Activated effector memory CD4-positive, alpha-beta T cell treated with Interleukin-2 at 50 U/mL for 16 hours (primary cell): ENCODE data around the gene WDR83.
A peak's percentile ranks its signal among the peaks of the same experiment; 100 is the strongest.

Experiments
- DNase-seq: peaks from one replicate; pipeline ENCODE4 v3.0.0-alpha.2; 2020

WDR83 gene

DNA sequence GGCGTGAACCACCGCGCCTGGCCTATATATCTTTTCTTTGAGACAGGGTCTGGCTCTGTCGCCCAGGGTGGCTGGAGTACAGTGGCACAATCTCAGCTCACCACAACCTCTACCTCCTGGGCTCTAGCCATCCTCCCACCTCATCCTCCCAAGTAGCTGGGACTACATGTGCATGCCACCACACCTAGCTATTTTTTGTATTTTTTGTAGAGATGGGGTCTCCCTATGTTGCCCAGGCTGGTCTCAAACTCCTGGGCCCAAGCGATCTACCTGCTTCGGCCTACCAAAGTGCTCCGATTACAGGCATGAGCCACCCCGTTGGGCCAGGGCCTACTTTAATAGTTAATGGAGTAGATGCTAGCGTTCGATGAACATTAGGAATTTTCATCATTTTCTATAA is 53.7 kb downstream of the WDR83 start:
- DNase-seq: no peak

DNA sequence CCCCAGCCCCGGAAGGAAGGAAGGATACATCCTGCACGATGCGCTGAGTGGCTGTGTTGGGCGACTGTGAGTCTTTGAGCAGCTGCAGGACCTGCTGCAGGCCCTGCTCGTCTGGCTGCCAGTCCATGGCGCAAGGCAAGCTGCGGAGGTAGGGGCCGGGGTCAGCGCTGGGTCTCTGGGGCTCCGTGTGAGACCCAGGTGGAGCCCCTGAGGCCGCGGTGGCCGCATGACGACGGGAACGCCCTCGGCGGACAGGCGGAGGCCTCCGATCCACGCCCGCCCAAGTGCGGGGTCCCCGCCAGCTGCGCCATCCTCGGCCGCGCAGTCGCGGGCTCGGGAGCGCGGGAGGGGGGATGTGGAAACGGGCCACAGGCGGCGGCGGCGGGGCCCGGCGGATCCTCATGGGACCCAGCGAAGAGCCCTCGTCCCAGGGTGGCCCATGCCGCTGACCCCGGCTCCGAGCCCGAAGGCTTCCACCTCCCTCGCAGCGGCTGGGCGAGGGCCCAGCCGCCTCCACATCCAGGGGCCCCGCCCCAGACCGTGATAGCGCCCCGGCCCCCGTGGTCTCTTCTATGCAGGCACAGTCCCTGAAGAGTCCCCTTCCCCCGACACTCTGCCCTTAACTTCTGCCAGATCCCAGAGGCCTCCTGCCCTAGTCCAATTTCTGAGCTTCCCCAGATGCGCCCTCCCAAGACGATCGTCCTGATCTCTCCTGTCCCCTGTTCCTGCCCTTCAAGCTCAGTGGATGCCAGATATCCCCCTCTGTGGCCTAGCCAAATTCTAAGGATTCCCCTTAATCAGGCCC is 54.4 kb downstream of the WDR83 start:
- DNase-seq: peak; percentile 14

DNA sequence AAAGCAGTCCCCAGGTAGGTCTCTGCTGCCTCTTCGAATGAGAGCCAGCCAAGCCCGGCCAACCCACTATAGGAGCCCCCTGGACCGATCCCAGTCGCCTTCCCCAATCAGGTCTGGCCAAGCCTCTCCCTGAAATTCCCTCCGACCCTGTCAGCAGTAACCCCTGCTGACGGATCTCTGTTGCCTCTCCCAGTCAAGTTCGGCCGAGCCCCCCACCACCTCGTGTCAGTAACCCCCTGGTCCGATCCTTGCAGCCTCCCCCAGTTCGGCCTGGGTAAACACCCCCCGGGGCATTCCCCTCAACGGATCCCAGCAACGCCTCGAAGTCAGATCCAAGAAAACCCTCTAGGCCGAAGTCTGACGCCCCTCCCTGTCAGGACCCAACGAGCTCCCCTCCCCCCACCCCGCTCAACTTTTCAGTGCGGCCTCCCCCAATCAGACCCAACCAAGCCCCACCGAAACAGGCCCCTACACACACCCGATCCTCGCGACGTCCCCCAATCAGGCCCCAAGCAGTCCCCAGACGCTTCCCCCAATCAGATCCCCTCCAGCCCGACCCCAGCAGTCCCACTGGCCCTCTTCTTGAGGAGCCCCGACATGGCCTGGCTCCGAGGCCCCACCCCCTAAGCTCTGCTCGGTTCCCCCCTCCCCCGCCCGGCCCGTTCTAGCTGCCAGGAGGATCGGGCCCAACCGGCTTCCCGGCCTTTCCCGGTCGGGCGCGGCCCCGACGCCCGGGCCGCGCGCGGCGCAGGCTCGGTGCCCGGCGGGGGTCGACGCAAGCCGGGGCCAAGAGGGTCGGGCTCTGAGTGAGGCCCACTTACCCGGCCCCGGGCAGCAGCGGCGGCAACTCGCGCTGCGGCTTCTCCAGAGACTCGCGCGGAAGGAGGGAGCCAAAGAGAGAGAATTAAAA is 55.3 kb downstream of the WDR83 start:
- DNase-seq: peak; percentile 3

DNA sequence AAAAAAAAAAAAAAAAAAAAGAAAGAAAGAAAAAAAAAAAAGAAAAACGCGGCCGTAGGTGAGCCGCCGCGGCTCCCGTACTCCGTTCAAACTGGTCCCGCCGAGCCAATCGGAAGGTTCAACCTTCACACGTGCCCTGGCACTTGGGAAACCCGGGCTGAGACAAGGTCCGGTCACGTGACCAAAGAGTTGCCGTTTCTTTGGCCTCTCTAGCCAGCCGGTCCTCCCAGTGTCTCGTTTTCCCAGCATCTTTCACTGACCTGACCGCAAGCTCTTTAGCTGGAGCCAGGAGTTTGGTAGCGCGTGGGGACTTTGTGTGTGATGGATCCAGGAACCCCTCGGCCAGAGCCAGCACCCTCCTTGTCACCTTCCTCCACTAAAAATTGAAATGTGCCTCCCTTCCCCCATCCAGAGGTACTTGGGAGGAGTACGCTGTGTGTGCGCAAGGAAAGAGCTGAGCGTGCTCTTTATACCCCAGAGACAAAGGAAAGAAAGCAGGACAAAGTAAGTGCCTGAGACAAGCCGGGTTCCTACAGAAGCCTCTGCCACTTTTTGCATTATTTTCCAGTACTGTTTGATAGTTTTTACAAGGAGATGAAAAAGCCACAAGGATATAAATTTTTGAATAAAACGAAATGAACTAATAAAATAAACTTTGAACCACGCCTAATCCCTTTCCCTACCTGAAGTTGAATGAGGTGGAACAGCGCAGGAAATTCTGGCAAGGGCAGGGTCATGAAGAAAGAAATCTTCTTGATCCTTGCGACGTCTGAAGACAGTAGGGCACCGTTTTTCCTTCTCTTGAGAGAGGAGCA is 56.2 kb downstream of the WDR83 start:
- DNase-seq: peak; percentile 87

- DNase-seq: no peak
Measured at GRCh38 chr19:12723381-12723640, 56.7 kb downstream of the WDR83 start.

DNA sequence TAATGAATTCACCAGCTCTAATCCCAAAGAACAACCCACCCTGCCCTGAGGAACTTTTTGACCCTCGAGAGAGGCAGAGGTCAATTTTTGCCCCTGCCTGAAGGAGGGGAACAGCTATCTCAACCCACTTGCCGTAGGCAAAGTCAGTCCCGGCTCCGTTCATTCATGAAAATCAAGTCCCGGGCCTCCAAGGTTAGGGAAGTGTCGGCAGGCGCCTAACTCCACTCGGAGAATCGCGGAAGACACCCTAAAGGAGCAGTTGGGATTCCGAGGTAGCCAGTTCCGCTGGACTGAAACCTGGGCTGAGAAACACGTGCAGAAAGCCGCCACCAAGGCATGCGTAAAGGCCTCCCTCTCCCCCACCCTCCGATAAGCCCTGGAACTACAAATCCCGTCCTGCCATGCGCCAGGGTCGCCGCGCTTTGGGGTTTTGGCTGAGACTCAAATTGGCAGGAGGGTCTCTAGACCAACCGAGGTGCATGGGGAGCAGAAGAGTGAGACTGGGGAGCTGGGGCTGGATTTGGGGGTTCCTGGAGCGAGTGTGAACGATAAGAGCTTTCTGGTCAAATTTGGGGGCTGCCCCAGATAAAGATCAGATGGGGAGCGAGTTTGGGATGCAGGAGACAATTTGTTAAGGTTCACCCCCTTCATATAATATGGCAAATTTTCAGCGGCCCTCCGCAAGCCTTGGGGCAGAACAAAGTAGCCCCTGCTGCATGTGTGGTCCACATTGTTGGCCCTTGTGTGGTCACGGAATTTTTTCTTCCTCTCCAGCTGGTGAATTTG is 57.2 kb downstream of the WDR83 start, which contains the start of gene TNPO2:
TSS of gene TNPO2 (minus strand) at position 292 of the 786 bp plus-strand sequence. CDS start 2,955 bp downstream, outside the sequence.
- peak; percentile 43 for DNase-seq
